LNCaP clone FGC (cell line): ENCODE results near the gene LXN.

ENCODE experiments used
- DNase-seq: peaks from one replicate; pipeline ENCODE4 v3.0.0-alpha.2; 2011; ENCODE audit warnings: low read depth
- H3K4me3 ChIP-seq: 2 replicates; pipeline ENCODE4 v1.5.1; 2011; ENCODE audit warnings: mild to moderate bottlenecking, low read depth, low read length, control low read depth
- CTCF ChIP-seq: IDR thresholded peaks from 2 replicates; pipeline ENCODE4 v1.5.1; 2012; ENCODE audit warnings: mild to moderate bottlenecking; ENCODE audit not compliant: control insufficient read depth, insufficient read depth; ENCODE audit errors: extremely low read depth

LXN gene

GRCh38 chr3:158642005-158642404, 30.4 kb downstream of the LXN start:
- no peak for DNase-seq
- no peak overlapping the region for H3K4me3 ChIP-seq
- no peak for TF ChIP-seq CTCF

GRCh38 chr3:158640646-158641045, 31.8 kb downstream of the LXN start:
- H3K4me3 ChIP-seq: no peak overlapping the region
- TF ChIP-seq CTCF: no peak
- no peak for DNase-seq

GRCh38 chr3:158631981-158632380, 40.5 kb downstream of the LXN start:
- no peak overlapping the region for H3K4me3 ChIP-seq
- DNase-seq: no peak
- TF ChIP-seq CTCF: no peak

GRCh38 chr3:158625881-158626280, 46.6 kb downstream of the LXN start:
- no peak for DNase-seq
- TF ChIP-seq CTCF: no peak
- H3K4me3 ChIP-seq: no peak overlapping the region

- no peak for DNase-seq
- no peak for TF ChIP-seq CTCF
- no peak overlapping the region for H3K4me3 ChIP-seq
Observed at GRCh38 chr3:158617982-158618875, 54.2 kb downstream of the LXN start.
